HepG2 (cell line): ENCODE data around the gene POLR3E. TPM values are rescaled to one million over a fixed set of nuclear protein-coding genes. Genes with fewer than 3 reads are reported as not detected.
A peak's percentile ranks its signal among the peaks of the same experiment; 100 is the strongest.

Source experiments
- ARNTL ChIP-seq: sonication (generic); formaldehyde crosslinking; IDR thresholded peaks from 2 replicates; pipeline ENCODE4 v1.4.0; 2020; ENCODE audit warnings: mild to moderate bottlenecking, missing genetic modification reagents
- GMEB1 ChIP-seq: sonication (generic); formaldehyde crosslinking; IDR thresholded peaks from 2 replicates; pipeline ENCODE4 v1.5.1; 2020; ENCODE audit warnings: missing genetic modification reagents, mild to moderate bottlenecking, borderline replicate concordance
- MED13 ChIP-seq: sonication (generic); formaldehyde crosslinking; IDR thresholded peaks from 2 replicates; pipeline ENCODE4 v1.5.0; 2020; ENCODE audit warnings: missing genetic modification reagents
- SAFB2 ChIP-seq: sonication (generic); formaldehyde crosslinking; IDR thresholded peaks from 2 replicates; pipeline ENCODE4 v1.5.1; 2020; ENCODE audit warnings: missing genetic modification reagents, low read depth, mild to moderate bottlenecking, borderline replicate concordance
- SATB2 ChIP-seq: sonication (generic); formaldehyde crosslinking; IDR thresholded peaks from 2 replicates; pipeline ENCODE4 v1.5.0; 2020; ENCODE audit warnings: missing genetic modification reagents
- SRF ChIP-seq: IDR thresholded peaks from 2 replicates; pipeline ENCODE4 v1.6.1; 2011; ENCODE audit warnings: mild to moderate bottlenecking, low read depth, low read length, moderate library complexity
- TBX2 ChIP-seq: sonication (generic); formaldehyde crosslinking; IDR thresholded peaks from 2 replicates; pipeline ENCODE4 v1.5.0; 2020; ENCODE audit warnings: missing genetic modification reagents, mild to moderate bottlenecking, borderline replicate concordance
- ZBTB26 ChIP-seq: IDR thresholded peaks from 2 replicates; pipeline ENCODE4 v1.6.1; 2016; ENCODE audit warnings: missing compliant biosample characterization, missing genetic modification reagents, borderline replicate concordance
- ZSCAN12 ChIP-seq: sonication (generic); formaldehyde crosslinking; IDR thresholded peaks from 2 replicates; pipeline ENCODE4 v1.9.0; 2021; ENCODE audit warnings: mild to moderate bottlenecking, missing genetic modification reagents
- ZSCAN31 ChIP-seq: sonication (generic); formaldehyde crosslinking; IDR thresholded peaks from 2 replicates; pipeline ENCODE4 v1.5.0; 2020; ENCODE audit warnings: low read depth, mild to moderate bottlenecking, missing genetic modification reagents
- polyA plus RNA-seq, 8 experiments: library from polyadenylated mRNA; depleted of rRNA in 3 of 8; stranded (reverse) in 7 of 8; unstranded in 1 of 8; fragments of >200 nt; fragmentation: Illumina TruSeq in 4 of 8; extraction: Trizol in 4 of 8; gene quantifications; 2 replicates each; pipeline versions ENCODE4 v1.2.1 to v1.2.3, GENCODE V29; 2011 to 2016; ENCODE audit warnings: low read depth in 4 of 8, missing spikeins in 1 of 8, mixed read lengths in 1 of 8; ENCODE audit not compliant: insufficient read depth in 1 of 8
- total RNA-seq, 5 experiments: library from RNA; depleted of rRNA; stranded (reverse); fragments of >200 nt; fragmentation: Illumina TruSeq; extraction: Trizol; gene quantifications; 2 replicates each; pipeline ENCODE4 v1.2.3, GENCODE V29; 2016; ENCODE audit warnings: low read depth in 1 of 5
- TF ChIP-seq, protein P1 (sequence below): sonication (generic); formaldehyde crosslinking; IDR thresholded peaks from 2 replicates; pipeline ENCODE4 v1.5.0; 2020; ENCODE audit warnings: mild to moderate bottlenecking, low read depth, missing genetic modification reagents, borderline replicate concordance
- TF ChIP-seq, protein P2 (sequence below): fragments of 450-650 bp; IDR thresholded peaks from 2 replicates; pipeline ENCODE4 v1.6.1; 2017; ENCODE audit warnings: mild to moderate bottlenecking
- TF ChIP-seq, protein P3 (sequence below): sonication (generic); formaldehyde crosslinking; IDR thresholded peaks from 2 replicates; pipeline ENCODE4 v1.4.0; 2020; ENCODE audit warnings: missing genetic modification reagents, borderline replicate concordance
- TF ChIP-seq, protein P4 (sequence below): sonication (generic); formaldehyde crosslinking; IDR thresholded peaks from 2 replicates; pipeline ENCODE4 v1.5.0; 2020; ENCODE audit warnings: missing genetic modification reagents, mild to moderate bottlenecking, borderline replicate concordance
- TF ChIP-seq, protein P5 (sequence below): sonication (generic); formaldehyde crosslinking; IDR thresholded peaks from 2 replicates; pipeline ENCODE4 v1.4.0; 2020; ENCODE audit warnings: missing genetic modification reagents, borderline replicate concordance

The POLR3E gene
- total and polyA plus RNA-seq, 2 of the 13 experiments (the other 11 are each of a cell fraction or from before 2014, with no cell fraction given) = 135 to 262 TPM

DNA sequence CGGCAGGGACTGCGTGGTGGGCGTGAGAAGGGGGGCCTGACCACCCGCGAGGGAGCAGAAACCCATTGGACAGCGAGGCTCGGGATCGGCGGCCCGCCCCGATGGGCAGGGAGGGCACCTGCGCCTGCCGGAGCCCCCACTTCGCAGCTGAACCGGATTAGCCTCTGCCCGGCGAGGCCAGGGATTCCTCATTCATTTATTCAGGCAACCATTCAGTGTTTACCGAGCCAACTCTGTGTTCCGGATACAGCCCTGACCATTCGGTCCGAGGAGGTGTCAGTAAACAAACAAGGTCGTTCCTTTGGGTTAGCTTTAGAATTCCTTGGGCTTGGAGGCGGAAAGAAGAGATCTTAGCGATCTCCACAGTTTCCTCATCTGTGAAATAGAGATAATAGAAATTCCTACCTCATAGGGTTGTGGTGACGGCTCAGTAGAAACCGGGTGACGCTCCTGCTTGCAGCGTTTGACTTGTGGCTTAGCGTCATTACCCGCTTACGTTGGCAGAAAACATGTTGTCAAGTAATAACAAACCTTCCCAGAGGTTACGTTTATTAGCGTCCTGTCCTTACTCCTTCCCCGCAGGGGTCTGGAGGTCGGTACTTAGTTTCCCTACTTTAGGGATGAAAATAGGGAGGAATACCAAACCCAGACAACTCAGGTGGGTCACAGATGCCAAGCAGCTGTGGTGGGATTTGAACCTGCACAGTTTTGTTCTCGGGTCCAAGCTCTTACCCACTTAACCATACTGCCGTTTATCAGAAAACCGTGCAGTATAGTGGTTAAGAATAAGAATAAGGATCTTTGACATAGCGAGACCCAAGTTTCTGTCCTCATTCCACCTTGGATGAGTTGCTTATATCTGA lies 893 bp downstream of the POLR3E start (continued):
- TF ChIP-seq SRF (0 out of 2 replicates have a peak, but pooled peaks have one; percentile 4), ZSCAN12 (CRISPR knock-in tag) (0 out of 2 replicates have a peak, but pooled peaks have one; percentile 46), GMEB1 (CRISPR knock-in tag) (no peak), ZSCAN31 (CRISPR knock-in tag) (0 out of 2 replicates have a peak, but pooled peaks have one; percentile 7), TBX2 (no peak), MED13 (no peak), ZBTB26 (CRISPR knock-in tag) (no peak), SAFB2 (CRISPR knock-in tag) (no peak; the same call in 1 of the 2 replicates), SATB2 (peak; percentile 13; the same call in 1 of the 2 replicates), ARNTL (CRISPR knock-in tag) (peak; percentile 46; the same call in 1 of the 2 replicates)
- TF ChIP-seq, protein P1, sequence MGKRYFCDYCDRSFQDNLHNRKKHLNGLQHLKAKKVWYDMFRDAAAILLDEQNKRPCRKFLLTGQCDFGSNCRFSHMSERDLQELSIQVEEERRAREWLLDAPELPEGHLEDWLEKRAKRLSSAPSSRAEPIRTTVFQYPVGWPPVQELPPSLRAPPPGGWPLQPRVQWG (CRISPR knock-in tag) = no peak
- TF ChIP-seq, protein P2, sequence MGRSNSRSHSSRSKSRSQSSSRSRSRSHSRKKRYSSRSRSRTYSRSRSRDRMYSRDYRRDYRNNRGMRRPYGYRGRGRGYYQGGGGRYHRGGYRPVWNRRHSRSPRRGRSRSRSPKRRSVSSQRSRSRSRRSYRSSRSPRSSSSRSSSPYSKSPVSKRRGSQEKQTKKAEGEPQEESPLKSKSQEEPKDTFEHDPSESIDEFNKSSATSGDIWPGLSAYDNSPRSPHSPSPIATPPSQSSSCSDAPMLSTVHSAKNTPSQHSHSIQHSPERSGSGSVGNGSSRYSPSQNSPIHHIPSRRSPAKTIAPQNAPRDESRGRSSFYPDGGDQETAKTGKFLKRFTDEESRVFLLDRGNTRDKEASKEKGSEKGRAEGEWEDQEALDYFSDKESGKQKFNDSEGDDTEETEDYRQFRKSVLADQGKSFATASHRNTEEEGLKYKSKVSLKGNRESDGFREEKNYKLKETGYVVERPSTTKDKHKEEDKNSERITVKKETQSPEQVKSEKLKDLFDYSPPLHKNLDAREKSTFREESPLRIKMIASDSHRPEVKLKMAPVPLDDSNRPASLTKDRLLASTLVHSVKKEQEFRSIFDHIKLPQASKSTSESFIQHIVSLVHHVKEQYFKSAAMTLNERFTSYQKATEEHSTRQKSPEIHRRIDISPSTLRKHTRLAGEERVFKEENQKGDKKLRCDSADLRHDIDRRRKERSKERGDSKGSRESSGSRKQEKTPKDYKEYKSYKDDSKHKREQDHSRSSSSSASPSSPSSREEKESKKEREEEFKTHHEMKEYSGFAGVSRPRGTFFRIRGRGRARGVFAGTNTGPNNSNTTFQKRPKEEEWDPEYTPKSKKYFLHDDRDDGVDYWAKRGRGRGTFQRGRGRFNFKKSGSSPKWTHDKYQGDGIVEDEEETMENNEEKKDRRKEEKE = no peak
- TF ChIP-seq, protein P3, sequence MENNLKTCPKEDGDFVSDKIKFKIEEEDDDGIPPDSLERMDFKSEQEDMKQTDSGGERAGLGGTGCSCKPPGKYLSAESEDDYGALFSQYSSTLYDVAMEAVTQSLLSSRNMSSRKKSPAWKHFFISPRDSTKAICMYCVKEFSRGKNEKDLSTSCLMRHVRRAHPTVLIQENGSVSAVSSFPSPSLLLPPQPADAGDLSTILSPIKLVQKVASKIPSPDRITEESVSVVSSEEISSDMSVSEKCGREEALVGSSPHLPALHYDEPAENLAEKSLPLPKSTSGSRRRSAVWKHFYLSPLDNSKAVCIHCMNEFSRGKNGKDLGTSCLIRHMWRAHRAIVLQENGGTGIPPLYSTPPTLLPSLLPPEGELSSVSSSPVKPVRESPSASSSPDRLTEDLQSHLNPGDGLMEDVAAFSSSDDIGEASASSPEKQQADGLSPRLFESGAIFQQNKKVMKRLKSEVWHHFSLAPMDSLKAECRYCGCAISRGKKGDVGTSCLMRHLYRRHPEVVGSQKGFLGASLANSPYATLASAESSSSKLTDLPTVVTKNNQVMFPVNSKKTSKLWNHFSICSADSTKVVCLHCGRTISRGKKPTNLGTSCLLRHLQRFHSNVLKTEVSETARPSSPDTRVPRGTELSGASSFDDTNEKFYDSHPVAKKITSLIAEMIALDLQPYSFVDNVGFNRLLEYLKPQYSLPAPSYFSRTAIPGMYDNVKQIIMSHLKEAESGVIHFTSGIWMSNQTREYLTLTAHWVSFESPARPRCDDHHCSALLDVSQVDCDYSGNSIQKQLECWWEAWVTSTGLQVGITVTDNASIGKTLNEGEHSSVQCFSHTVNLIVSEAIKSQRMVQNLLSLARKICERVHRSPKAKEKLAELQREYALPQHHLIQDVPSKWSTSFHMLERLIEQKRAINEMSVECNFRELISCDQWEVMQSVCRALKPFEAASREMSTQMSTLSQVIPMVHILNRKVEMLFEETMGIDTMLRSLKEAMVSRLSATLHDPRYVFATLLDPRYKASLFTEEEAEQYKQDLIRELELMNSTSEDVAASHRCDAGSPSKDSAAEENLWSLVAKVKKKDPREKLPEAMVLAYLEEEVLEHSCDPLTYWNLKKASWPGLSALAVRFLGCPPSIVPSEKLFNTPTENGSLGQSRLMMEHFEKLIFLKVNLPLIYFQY (CRISPR knock-in tag) = peak; percentile 85; the same call in 1 of the 2 replicates
- TF ChIP-seq, protein P4, sequence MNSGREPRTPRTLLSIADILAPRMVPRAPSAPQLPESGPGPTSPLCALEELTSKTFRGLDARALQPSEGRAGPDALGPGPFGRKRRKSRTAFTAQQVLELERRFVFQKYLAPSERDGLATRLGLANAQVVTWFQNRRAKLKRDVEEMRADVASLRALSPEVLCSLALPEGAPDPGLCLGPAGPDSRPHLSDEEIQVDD (CRISPR knock-in tag) = no peak
- TF ChIP-seq, protein P5, sequence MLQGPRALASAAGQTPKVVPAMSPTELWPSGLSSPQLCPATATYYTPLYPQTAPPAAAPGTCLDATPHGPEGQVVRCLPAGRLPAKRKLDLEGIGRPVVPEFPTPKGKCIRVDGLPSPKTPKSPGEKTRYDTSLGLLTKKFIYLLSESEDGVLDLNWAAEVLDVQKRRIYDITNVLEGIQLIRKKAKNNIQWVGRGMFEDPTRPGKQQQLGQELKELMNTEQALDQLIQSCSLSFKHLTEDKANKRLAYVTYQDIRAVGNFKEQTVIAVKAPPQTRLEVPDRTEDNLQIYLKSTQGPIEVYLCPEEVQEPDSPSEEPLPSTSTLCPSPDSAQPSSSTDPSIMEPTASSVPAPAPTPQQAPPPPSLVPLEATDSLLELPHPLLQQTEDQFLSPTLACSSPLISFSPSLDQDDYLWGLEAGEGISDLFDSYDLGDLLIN = peak; percentile 87
